Natural killer cell (primary cell): ENCODE data around the gene SLC39A7. TPM values are rescaled to one million over a fixed set of nuclear protein-coding genes. Genes with fewer than 3 reads are reported as not detected.

Experiments used
- ATAC-seq, 3 donors: fragments of 150-1000 bp in 2 of 3; fragments of 200-7000 bp in 1 of 3; cut with Tn5 transposase; 1 replicate in 1 of 3; 2 replicates in 2 of 3; pipeline ENCODE4 v1.10.0; 2021; ENCODE audit warnings: mild to moderate bottlenecking in 2 of 3, moderate library complexity in 2 of 3
- DNase-seq, 2 donors: peaks; one replicate each; pipeline versions ENCODE4 v3.0.0 to v3.0.0-alpha.2; 2013 to 2021; ENCODE audit warnings: mixed read lengths in 1 of 2
- H3K27ac ChIP-seq: one replicate; pipeline ENCODE4 v1.5.1; 2013; ENCODE audit warnings: mild to moderate bottlenecking, low read length
- H3K27me3 ChIP-seq: one replicate; pipeline ENCODE4 v1.6.1; 2013; ENCODE audit warnings: low read length; ENCODE audit not compliant: control insufficient read depth, insufficient read depth
- H3K36me3 ChIP-seq: one replicate; pipeline ENCODE4 v1.6.1; 2013; ENCODE audit warnings: low read length; ENCODE audit not compliant: control insufficient read depth, insufficient read depth
- H3K4me1 ChIP-seq: one replicate; pipeline ENCODE4 v1.6.1; 2013; ENCODE audit warnings: low read length; ENCODE audit not compliant: control insufficient read depth, insufficient read depth
- H3K4me3 ChIP-seq: one replicate; pipeline ENCODE4 v1.5.1; 2013; ENCODE audit warnings: low read length
- H3K9me3 ChIP-seq: one replicate; pipeline ENCODE4 v1.6.1; 2013; ENCODE audit warnings: low read length; ENCODE audit not compliant: control insufficient read depth, insufficient read depth
- H3K27ac Mint-ChIP-seq, 2 donors: one replicate each; pipeline ENCODE4 v1.8.0; 2022; ENCODE audit warnings: mild to moderate bottlenecking in 2 of 2, mixed read lengths in 2 of 2, moderate library complexity in 1 of 2
- H3K27me3 Mint-ChIP-seq, 2 donors: one replicate each; pipeline ENCODE4 v1.8.0; 2022; ENCODE audit warnings: low read depth in 2 of 2, mixed read lengths in 2 of 2
- H3K36me3 Mint-ChIP-seq: one replicate; pipeline ENCODE4 v1.8.0; 2022; ENCODE audit warnings: mixed read lengths
- H3K4me1 Mint-ChIP-seq, 2 donors: one replicate each; pipeline ENCODE4 v1.8.0; 2022; ENCODE audit warnings: mixed read lengths in 2 of 2
- H3K4me3 Mint-ChIP-seq: one replicate; pipeline ENCODE4 v1.8.0; 2022; ENCODE audit warnings: mild to moderate bottlenecking, moderate library complexity, mixed read lengths
- H3K9me3 Mint-ChIP-seq, 2 donors: one replicate each; pipeline ENCODE4 v1.8.0; 2022; ENCODE audit warnings: mixed read lengths in 2 of 2
- WGBS: methylation state at CpG from one replicate; pipeline ENCODE4 v1.1.7; 2013; ENCODE audit warnings: missing lambda C conversion rate; ENCODE audit not compliant: insufficient coverage; 5-methylcytosine and 5-hydroxymethylcytosine counted together
- intact Hi-C: fragments of 100-400 bp; cut with micrococcal nuclease; formaldehyde crosslinking; loops from one replicate; pipeline ENCODE4 v1.14.2; 2022
- total RNA-seq, 4 donors: library from RNA; stranded (reverse); fragments of 120-200 nt in 1 of 4; gene quantifications; one replicate each; pipeline versions ENCODE4 v1.2.3 to v1.2.4, GENCODE V29; 2013 to 2022
- TF ChIP-seq, protein P1 (sequence below): fragments of 200-600 bp; IDR thresholded peaks from one replicate; pipeline ENCODE4 v1.8.0; 2022; ENCODE audit warnings: antibody characterized with exemption

Gene SLC39A7
- total RNA-seq, 3 donors from 2014 or later (not counting 1 experiment from before 2014, with no cell fraction given), result 38.9 to 45.7 (median 45.6) TPM

DNA sequence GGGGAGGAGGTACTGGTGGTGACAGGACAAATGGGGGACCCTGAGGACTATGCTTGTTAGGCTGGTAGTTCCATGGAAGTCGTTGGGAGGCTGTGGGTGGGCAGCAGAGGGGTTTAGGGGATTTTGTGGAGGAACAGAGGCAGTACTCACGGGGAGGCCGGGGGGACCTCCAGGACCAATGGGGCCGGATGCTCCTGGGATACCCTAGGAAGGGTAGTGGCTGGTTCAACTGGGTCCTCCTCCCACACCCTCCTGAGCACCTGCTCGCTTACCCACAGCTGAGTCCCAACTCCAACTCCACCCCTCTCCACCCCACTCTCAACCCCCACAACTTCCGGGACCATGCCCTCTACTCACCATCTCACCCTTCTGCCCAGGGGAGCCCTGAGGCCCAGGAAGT lies 34.3 kb upstream of the SLC39A7 start:
- Mint-ChIP-seq H3K9me3 (no peaks in the 10 kb centered on the region), H3K4me3 (no peak overlapping the region), H3K27ac (no peak overlapping the region), H3K4me1 (peaks cover 7 to 8% of the 10 kb centered on the region in 2 donors), H3K27me3 (peaks cover 0 to 12% of the 10 kb centered on the region in 2 donors), H3K36me3 (no peaks in the 10 kb centered on the region)
- no peaks in the 10 kb centered on the region for H3K9me3 ChIP-seq
- H3K36me3 ChIP-seq, result no peaks in the 10 kb centered on the region
- TF ChIP-seq, protein P1, sequence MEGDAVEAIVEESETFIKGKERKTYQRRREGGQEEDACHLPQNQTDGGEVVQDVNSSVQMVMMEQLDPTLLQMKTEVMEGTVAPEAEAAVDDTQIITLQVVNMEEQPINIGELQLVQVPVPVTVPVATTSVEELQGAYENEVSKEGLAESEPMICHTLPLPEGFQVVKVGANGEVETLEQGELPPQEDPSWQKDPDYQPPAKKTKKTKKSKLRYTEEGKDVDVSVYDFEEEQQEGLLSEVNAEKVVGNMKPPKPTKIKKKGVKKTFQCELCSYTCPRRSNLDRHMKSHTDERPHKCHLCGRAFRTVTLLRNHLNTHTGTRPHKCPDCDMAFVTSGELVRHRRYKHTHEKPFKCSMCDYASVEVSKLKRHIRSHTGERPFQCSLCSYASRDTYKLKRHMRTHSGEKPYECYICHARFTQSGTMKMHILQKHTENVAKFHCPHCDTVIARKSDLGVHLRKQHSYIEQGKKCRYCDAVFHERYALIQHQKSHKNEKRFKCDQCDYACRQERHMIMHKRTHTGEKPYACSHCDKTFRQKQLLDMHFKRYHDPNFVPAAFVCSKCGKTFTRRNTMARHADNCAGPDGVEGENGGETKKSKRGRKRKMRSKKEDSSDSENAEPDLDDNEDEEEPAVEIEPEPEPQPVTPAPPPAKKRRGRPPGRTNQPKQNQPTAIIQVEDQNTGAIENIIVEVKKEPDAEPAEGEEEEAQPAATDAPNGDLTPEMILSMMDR, result no peak
- intact Hi-C loops, result no loop called here
- no peak for DNase-seq
- no peak overlapping the region for H3K4me3 ChIP-seq
- 80% methylated on average over 6 of the region's 6 CpGs for WGBS
- H3K27ac ChIP-seq, result no peak overlapping the region
- no peak for ATAC-seq
- H3K27me3 ChIP-seq, result no peaks in the 10 kb centered on the region
- peaks cover 8% of the 10 kb centered on the region for H3K4me1 ChIP-seq

GRCh38 chr6:33166811-33167210 lies 33.9 kb upstream of the SLC39A7 start:
- intact Hi-C loops, result no loop called here
- Mint-ChIP-seq H3K4me1 (peaks cover 2 to 3% of the 10 kb centered on the region in 2 donors), H3K9me3 (no peaks in the 10 kb centered on the region), H3K4me3 (no peak overlapping the region), H3K27me3 (peaks cover 0 to 10% of the 10 kb centered on the region in 2 donors), H3K36me3 (no peaks in the 10 kb centered on the region), H3K27ac (no peak overlapping the region)
- no peak for ATAC-seq
- Histone ChIP-seq H3K4me3 (no peak overlapping the region), H3K36me3 (no peaks in the 10 kb centered on the region), H3K27me3 (no peaks in the 10 kb centered on the region), H3K27ac (no peak overlapping the region), H3K4me1 (peaks cover 4% of the 10 kb centered on the region), H3K9me3 (no peaks in the 10 kb centered on the region)
- 80% methylated on average over 5 of the region's 7 CpGs for WGBS
- TF ChIP-seq, protein P1, result no peak
- no peak for DNase-seq

DNA sequence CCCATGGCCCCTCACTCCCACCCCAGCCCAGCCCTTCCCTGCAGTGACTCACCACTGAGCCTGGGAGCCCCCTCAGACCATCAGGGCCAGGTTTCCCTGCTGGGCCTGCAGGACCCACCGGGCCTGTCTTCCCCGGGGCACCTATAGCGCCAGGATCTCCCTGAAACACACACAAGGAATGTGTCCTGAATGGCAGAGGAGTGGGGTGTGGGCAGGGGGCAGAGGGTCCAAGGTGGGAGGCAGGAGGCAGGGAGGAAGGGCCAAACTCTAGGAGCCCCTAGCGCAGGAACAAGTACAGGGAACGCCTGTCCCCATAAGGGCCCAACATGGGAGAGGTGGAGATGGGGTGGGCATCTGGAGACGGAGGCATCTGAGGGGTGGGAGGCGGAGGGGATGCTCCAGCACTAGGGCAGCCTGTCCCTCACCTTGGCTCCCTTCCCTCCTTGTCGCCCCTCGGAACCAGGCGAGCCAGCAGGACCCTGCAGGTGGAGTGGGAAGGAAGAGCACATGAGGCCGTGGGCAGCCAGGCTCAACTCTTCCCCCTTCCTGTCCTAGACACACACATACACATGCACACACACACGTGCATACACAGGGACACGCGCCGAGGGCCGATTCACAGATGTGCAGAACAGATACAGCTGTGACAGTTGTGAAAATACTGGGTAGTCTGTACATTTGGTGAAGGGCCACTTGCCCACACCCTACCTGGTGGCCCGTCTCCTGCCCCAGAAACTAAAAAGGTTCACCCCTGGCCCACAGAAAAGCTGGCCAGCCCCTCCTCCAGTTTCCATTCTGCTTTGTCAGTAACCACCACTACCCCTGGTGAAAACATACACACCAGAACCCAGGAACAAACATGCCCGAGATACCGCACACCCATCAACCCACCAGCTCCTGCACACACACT lies 33.0 kb upstream of the SLC39A7 start:
- Mint-ChIP-seq H3K4me3 (no peak overlapping the region), H3K27me3 (peaks cover 0 to 10% of the 10 kb centered on the region in 2 donors), H3K9me3 (no peaks in the 10 kb centered on the region), H3K4me1 (no peaks in the 10 kb centered on the region), H3K36me3 (no peaks in the 10 kb centered on the region), H3K27ac (no peak overlapping the region)
- TF ChIP-seq, protein P1, result no peak
- no peaks in the 10 kb centered on the region for H3K36me3 ChIP-seq
- H3K4me3 ChIP-seq, result no peak overlapping the region
- H3K27me3 ChIP-seq, result no peaks in the 10 kb centered on the region
- 94% methylated on average over 16 of the region's 19 CpGs for WGBS
- no peaks in the 10 kb centered on the region for H3K4me1 ChIP-seq
- intact Hi-C loops, result no loop called here
- no peaks in the 10 kb centered on the region for H3K9me3 ChIP-seq
- no peak overlapping the region for H3K27ac ChIP-seq
- DNase-seq (no peak), ATAC-seq (no peak)
